OCI-LY3 (cell line): ENCODE results near the gene WWP2.
A peak's percentile ranks its signal among the peaks of the same experiment; 100 is the strongest.

Experiments
- H2AFZ ChIP-seq: fragments of 200-600, 300-600 bp; shearing (Covaris generic); 2 replicates; pipeline ENCODE4 v1.6.0; 2014; ENCODE audit warnings: antibody characterized with exemption, low read depth, low read length
- H3K27ac ChIP-seq: fragments of 200-600, 300-600 bp; sonication (generic); 2 replicates; pipeline ENCODE4 v1.5.1; 2014; ENCODE audit warnings: mild to moderate bottlenecking, low read length, moderate library complexity, mixed read lengths
- H3K27me3 ChIP-seq: fragments of 200-600, 300-600 bp; sonication (generic); 2 replicates; pipeline ENCODE4 v1.6.1; 2014; ENCODE audit warnings: low read depth, low read length, mixed read lengths
- H3K36me3 ChIP-seq: fragments of 200-600, 300-600 bp; sonication (generic); replicated peaks from 2 replicates; pipeline ENCODE3; 2014; ENCODE audit warnings: low read depth, low read length, mixed read lengths
- H3K4me1 ChIP-seq: fragments of 300-600, 200-600 bp; sonication (generic); 2 replicates; pipeline ENCODE4 v1.6.1; 2014; ENCODE audit warnings: low read length, mixed read lengths
- H3K4me2 ChIP-seq: fragments of 200-600, 300-600 bp; sonication (generic); 2 replicates; pipeline ENCODE4 v1.6.1; 2014; ENCODE audit warnings: low read length, mixed read lengths
- H3K4me3 ChIP-seq: fragments of 300-600, 200-600 bp; sonication (generic); 2 replicates; pipeline ENCODE4 v1.5.1; 2014; ENCODE audit warnings: antibody characterized with exemption, mild to moderate bottlenecking, low read length, moderate library complexity
- H3K79me2 ChIP-seq: fragments of 300-600, 200-600 bp; shearing (Covaris generic); 2 replicates; pipeline ENCODE4 v1.6.1; 2014; ENCODE audit warnings: mild to moderate bottlenecking, low read length, mixed read lengths
- H3K9ac ChIP-seq: fragments of 300-600, 200-600 bp; shearing (Covaris generic); 2 replicates; pipeline ENCODE4 v1.6.0; 2014; ENCODE audit warnings: mild to moderate bottlenecking, low read length, moderate library complexity
- H3K9me3 ChIP-seq: fragments of 200-600, 300-600 bp; shearing (Covaris generic); 2 replicates; pipeline ENCODE4 v1.6.1; 2014; ENCODE audit warnings: low read length, mixed read lengths; ENCODE audit not compliant: insufficient read depth
- H4K20me1 ChIP-seq: fragments of 200-600, 300-600 bp; sonication (generic); 2 replicates; pipeline ENCODE4 v1.6.1; 2016; ENCODE audit warnings: low read length, mixed read lengths; ENCODE audit not compliant: insufficient read depth
- CTCF ChIP-seq: fragments of 200-600, 300-600 bp; sonication (generic); IDR thresholded peaks from 2 replicates; pipeline ENCODE4 v1.5.1; 2014; ENCODE audit warnings: antibody characterized with exemption, low read length, low read depth
- EZH2phosphoT487 ChIP-seq: fragments of 200-600 bp; shearing (Covaris generic); IDR thresholded peaks from 2 replicates; pipeline ENCODE4 v1.6.1; 2018; ENCODE audit warnings: antibody characterized with exemption, mixed run types, low read depth

Gene WWP2

GRCh38 chr16:69930117-69930776 is 168.1 kb downstream of the WWP2 start:
- no peaks in the 10 kb centered on the region for H3K79me2 ChIP-seq
- no peak overlapping the region for H3K9ac ChIP-seq
- no peaks in the 10 kb centered on the region for H3K36me3 ChIP-seq
- no peaks in the 10 kb centered on the region for H3K9me3 ChIP-seq
- H3K27ac ChIP-seq: no peak overlapping the region
- H3K4me1 ChIP-seq: no peaks in the 10 kb centered on the region
- no peak overlapping the region for H3K4me3 ChIP-seq
- H4K20me1 ChIP-seq: no peaks in the 10 kb centered on the region
- no peaks in the 10 kb centered on the region for H3K27me3 ChIP-seq
- TF ChIP-seq CTCF (peak; percentile 71), EZH2phosphoT487 (no peak)
- no peak overlapping the region for H2AFZ ChIP-seq
- no peak overlapping the region for H3K4me2 ChIP-seq

- TF ChIP-seq CTCF: no peak
- TF ChIP-seq EZH2phosphoT487: no peak
- Histone ChIP-seq H3K4me1 (no peaks in the 10 kb centered on the region), H3K4me2 (no peak overlapping the region), H3K9ac (no peak overlapping the region), H4K20me1 (no peaks in the 10 kb centered on the region), H2AFZ (no peak overlapping the region), H3K4me3 (no peak overlapping the region), H3K79me2 (no peaks in the 10 kb centered on the region), H3K27ac (no peak overlapping the region), H3K27me3 (no peaks in the 10 kb centered on the region), H3K36me3 (peaks cover under 1% of the 10 kb centered on the region), H3K9me3 (no peaks in the 10 kb centered on the region)
These were observed 169.5 kb downstream of the WWP2 start for GRCh38 chr16:69931631-69932030.

- no peak overlapping the region for H3K9ac ChIP-seq
- H3K4me3 ChIP-seq: no peak overlapping the region
- no peaks in the 10 kb centered on the region for H3K9me3 ChIP-seq
- H2AFZ ChIP-seq: no peak overlapping the region
- H3K4me2 ChIP-seq: no peak overlapping the region
- no peaks in the 10 kb centered on the region for H4K20me1 ChIP-seq
- peaks cover 4% of the 10 kb centered on the region for H3K36me3 ChIP-seq
- H3K79me2 ChIP-seq: no peaks in the 10 kb centered on the region
- TF ChIP-seq CTCF: no peak
- no peak for TF ChIP-seq EZH2phosphoT487
- H3K4me1 ChIP-seq: no peaks in the 10 kb centered on the region
- H3K27ac ChIP-seq: no peak overlapping the region
- no peaks in the 10 kb centered on the region for H3K27me3 ChIP-seq
These were observed 170.1 kb downstream of the WWP2 start for GRCh38 chr16:69932228-69932627.

- no peak for TF ChIP-seq EZH2phosphoT487
- no peak for TF ChIP-seq CTCF
These were observed 170.7 kb downstream of the WWP2 start for GRCh38 chr16:69932691-69933392.

More at GRCh38 chr16:69932691-69933392, 170.7 kb downstream of the WWP2 start:
- no peak overlapping the region for H3K4me2 ChIP-seq
- no peaks in the 10 kb centered on the region for H3K9me3 ChIP-seq
- no peak overlapping the region for H2AFZ ChIP-seq
- H3K9ac ChIP-seq: no peak overlapping the region
- H3K27ac ChIP-seq: no peak overlapping the region
- no peaks in the 10 kb centered on the region for H3K79me2 ChIP-seq
- H3K27me3 ChIP-seq: no peaks in the 10 kb centered on the region
- no peaks in the 10 kb centered on the region for H3K4me1 ChIP-seq
- H3K36me3 ChIP-seq: peaks cover 4% of the 10 kb centered on the region
- no peaks in the 10 kb centered on the region for H4K20me1 ChIP-seq
- no peak overlapping the region for H3K4me3 ChIP-seq
